ENCODE data around the gene UIMC1. TPM values are rescaled to one million over a fixed set of nuclear protein-coding genes. Genes with fewer than 3 reads are reported as not detected.
A peak's percentile ranks its signal among the peaks of the same experiment; 100 is the strongest.
"Not testable (repeated sequence)": the region's sequence is repeated elsewhere in the genome, so short reads cannot be mapped to it uniquely, and the experiment has no call there.

The UIMC1 gene
- total and polyA plus RNA-seq, 2 donors (not counting 1 experiment from before 2014, with no cell fraction given) = 49.2 to 98.1 TPM

GRCh38 chr5:176986280-176986679, 20.3 kb downstream of the UIMC1 start:
- Mint-ChIP-seq H3K4me3 (peak overlapping the region; percentile 78), H3K27ac (peak overlapping the region; percentile 89), H3K27me3 (no peaks in the 10 kb centered on the region), H3K9me3 (ENCODE audit: insufficient read depth) (no peaks in the 10 kb centered on the region), H3K4me1 (peaks cover 48% of the 10 kb centered on the region)
- DNase-seq (no peak), ATAC-seq (ENCODE audit: low read depth) (no peak)
- H2AFZ ChIP-seq (ENCODE audit: insufficient read depth, low read depth, low read length, poor library complexity, severe bottlenecking) = no peak overlapping the region
- H3K9ac ChIP-seq (ENCODE audit: low read length) = no peak overlapping the region
- H3K4me3 ChIP-seq (ENCODE audit: control extremely low read depth in 1 of 5, extremely low read depth in 1 of 5, insufficient read depth in 1 of 5, low read depth in 2 of 5, low read length in 4 of 5) = no peak overlapping the region
- ChIA-PET POLR2A (interaction anchor here (0.6 to 1.7 kb wide), 4 partner anchors 8 to 130 kb away, joined by 3 to 7 read pairs (median 6); no protein-coding TSS in a partner anchor), CTCF (interaction anchor here (0.7 to 2.6 kb wide), 5 partner anchors 19 to 127 kb away, joined by 3 to 8 read pairs (median 4); no protein-coding TSS in a partner anchor)
- peak overlapping the region; percentile 65 to 71 for H3K27ac ChIP-seq (ENCODE audit: low read length in 2 of 2)
- peaks cover 16% of the 10 kb centered on the region for H4K20me1 ChIP-seq (ENCODE audit: control insufficient read depth, insufficient read depth, low read length, poor library complexity, severe bottlenecking)
- peaks cover 0 to 9% (median 0%) of the 10 kb centered on the region in 3 donors for H3K9me3 ChIP-seq (ENCODE audit: control extremely low read depth in 1 of 3, control insufficient read depth in 2 of 3, insufficient read depth in 1 of 3, low read length in 2 of 3)
- TF ChIP-seq CTCF (IDR thresholded peaks at IDR 0.05) (no peak), EZH2 (IDR thresholded peaks at IDR 0.05; ENCODE audit: borderline replicate concordance, insufficient read depth, low read depth, low read length, poor library complexity, severe bottlenecking) (no peak)
- WGBS (ENCODE audit: insufficient coverage) = no CpG with 5 or more reads among the region's 2 CpGs
- H3K4me1 ChIP-seq (ENCODE audit: control insufficient read depth in 2 of 2, insufficient read depth in 2 of 2, low read length in 2 of 2) = peaks cover 41 to 45% of the 10 kb centered on the region in 2 donors
- H3K27me3 ChIP-seq (replicated peaks in 1 of 4; ENCODE audit: control extremely low read depth in 1 of 4, control insufficient read depth in 3 of 4, insufficient read depth in 4 of 4, low read length in 3 of 4) = no peaks in the 10 kb centered on the region
- peaks cover 97% of the 10 kb centered on the region for H3K79me2 ChIP-seq (ENCODE audit: control insufficient read depth, insufficient read depth, low read length)
- peaks cover 7 to 14% of the 10 kb centered on the region in 2 experiments for H3K36me3 ChIP-seq (replicated peaks in 1 of 2; ENCODE audit: control extremely low read depth in 1 of 2, control insufficient read depth in 1 of 2, extremely low read depth in 1 of 2, insufficient read depth in 2 of 2, low read length in 1 of 2)
- intact Hi-C loops (cut with micrococcal nuclease) = no loop called here
- H3K4me2 ChIP-seq (replicated peaks; ENCODE audit: low read depth, low read length, poor library complexity, severe bottlenecking) = peak overlapping the region; percentile 70

- Histone ChIP-seq H4K20me1 (ENCODE audit: control insufficient read depth, insufficient read depth, low read length, poor library complexity, severe bottlenecking) (peaks cover 16% of the 10 kb centered on the region), H3K27ac (ENCODE audit: low read length in 2 of 2) (peak overlapping the region; percentile 65 to 71), H3K4me3 (ENCODE audit: control extremely low read depth in 1 of 5, extremely low read depth in 1 of 5, insufficient read depth in 1 of 5, low read depth in 2 of 5, low read length in 4 of 5) (peak overlapping the region in 1 of 5 experiments; percentile 30), H3K9me3 (ENCODE audit: control extremely low read depth in 1 of 3, control insufficient read depth in 2 of 3, insufficient read depth in 1 of 3, low read length in 2 of 3) (peaks cover 0 to 9% (median 0%) of the 10 kb centered on the region in 3 donors), H3K27me3 (replicated peaks in 1 of 4; ENCODE audit: control extremely low read depth in 1 of 4, control insufficient read depth in 3 of 4, insufficient read depth in 4 of 4, low read length in 3 of 4) (no peaks in the 10 kb centered on the region), H2AFZ (ENCODE audit: insufficient read depth, low read depth, low read length, poor library complexity, severe bottlenecking) (no peak overlapping the region), H3K36me3 (replicated peaks in 1 of 2; ENCODE audit: control extremely low read depth in 1 of 2, control insufficient read depth in 1 of 2, extremely low read depth in 1 of 2, insufficient read depth in 2 of 2, low read length in 1 of 2) (peaks cover 7 to 20% of the 10 kb centered on the region in 2 experiments), H3K9ac (ENCODE audit: low read length) (peak overlapping the region; percentile 51), H3K4me1 (ENCODE audit: control insufficient read depth in 2 of 2, insufficient read depth in 2 of 2, low read length in 2 of 2) (peaks cover 41 to 45% of the 10 kb centered on the region in 2 donors), H3K79me2 (ENCODE audit: control insufficient read depth, insufficient read depth, low read length) (peaks cover 91% of the 10 kb centered on the region), H3K4me2 (replicated peaks; ENCODE audit: low read depth, low read length, poor library complexity, severe bottlenecking) (peak overlapping the region; percentile 70)
- Mint-ChIP-seq H3K9me3 (ENCODE audit: insufficient read depth) (no peaks in the 10 kb centered on the region), H3K27me3 (no peaks in the 10 kb centered on the region), H3K27ac (peak overlapping the region; percentile 89), H3K4me3 (peak overlapping the region; percentile 78), H3K4me1 (peaks cover 46% of the 10 kb centered on the region)
- WGBS (ENCODE audit: insufficient coverage) = 0% methylated on average over 1 of the region's 2 CpGs
- peak; percentile 97 for ATAC-seq (ENCODE audit: low read depth)
- TF ChIP-seq CTCF (IDR thresholded peaks at IDR 0.05) = no peak
- TF ChIP-seq EZH2 (IDR thresholded peaks at IDR 0.05; ENCODE audit: borderline replicate concordance, insufficient read depth, low read depth, low read length, poor library complexity, severe bottlenecking) = no peak
- peak; percentile 78 for DNase-seq
- ChIA-PET POLR2A (interaction anchor here (0.6 to 1.7 kb wide), 4 partner anchors 20 to 316 kb away, joined by 3 to 7 read pairs (median 5); no protein-coding TSS in a partner anchor), CTCF (interaction anchor here (0.7 to 2.6 kb wide), 5 partner anchors 20 to 128 kb away, joined by 3 to 8 read pairs (median 3); no protein-coding TSS in a partner anchor)
- intact Hi-C loops (cut with micrococcal nuclease) = loop anchor here (1.0 kb wide), 1 partner anchor 37 kb away; the partner anchor contains the start of gene ZNF346
Observed at GRCh38 chr5:176985516-176985915, 21.1 kb downstream of the UIMC1 start.

- DNase-seq; H3K27ac ChIP-seq (ENCODE audit: low read length in 2 of 2); H3K27me3 ChIP-seq (replicated peaks in 1 of 4; ENCODE audit: control extremely low read depth in 1 of 4, control insufficient read depth in 3 of 4, insufficient read depth in 4 of 4, low read length in 3 of 4); H2AFZ ChIP-seq (ENCODE audit: insufficient read depth, low read depth, low read length, poor library complexity, severe bottlenecking); H3K9me3 Mint-ChIP-seq (ENCODE audit: insufficient read depth); CTCF ChIA-PET; H3K9me3 ChIP-seq (ENCODE audit: control extremely low read depth in 1 of 3, control insufficient read depth in 2 of 3, insufficient read depth in 1 of 3, low read length in 2 of 3); H3K9ac ChIP-seq (ENCODE audit: low read length); H3K4me3 Mint-ChIP-seq; H3K4me2 ChIP-seq (replicated peaks; ENCODE audit: low read depth, low read length, poor library complexity, severe bottlenecking); intact Hi-C loops (cut with micrococcal nuclease); H3K27me3 Mint-ChIP-seq; H3K4me3 ChIP-seq (ENCODE audit: control extremely low read depth in 1 of 5, extremely low read depth in 1 of 5, insufficient read depth in 1 of 5, low read depth in 2 of 5, low read length in 4 of 5); ATAC-seq (ENCODE audit: low read depth): not testable (repeated sequence)
- Mint-ChIP-seq H3K4me1 (peaks cover 39% of the 10 kb centered on the region), H3K27ac (peak overlapping the region; percentile 32)
- Histone ChIP-seq H3K4me1 (ENCODE audit: control insufficient read depth in 2 of 2, insufficient read depth in 2 of 2, low read length in 2 of 2) (peaks cover 32 to 37% of the 10 kb centered on the region in 2 donors), H4K20me1 (ENCODE audit: control insufficient read depth, insufficient read depth, low read length, poor library complexity, severe bottlenecking) (peaks cover 12% of the 10 kb centered on the region), H3K79me2 (ENCODE audit: control insufficient read depth, insufficient read depth, low read length) (peaks cover 89% of the 10 kb centered on the region), H3K36me3 (replicated peaks in 1 of 2; ENCODE audit: control extremely low read depth in 1 of 2, control insufficient read depth in 1 of 2, extremely low read depth in 1 of 2, insufficient read depth in 2 of 2, low read length in 1 of 2) (peaks cover 7 to 33% of the 10 kb centered on the region in 2 experiments)
- WGBS (ENCODE audit: insufficient coverage) = 97% methylated on average over 28 of the region's 28 CpGs
- POLR2A ChIA-PET = interaction anchor here (0.6 kb wide), 1 partner anchor 71 kb away, joined by 8 read pairs; no protein-coding TSS in a partner anchor
Observed at GRCh38 chr5:176984176-176984575, 22.4 kb downstream of the UIMC1 start.

All from B cell (primary cell).